Kidney glomerular epithelial cell (primary cell): ENCODE measurements around the gene ADH7.
A peak's percentile ranks its signal among the peaks of the same experiment; 100 is the strongest.
"Not testable (repeated sequence)": the region's sequence is repeated elsewhere in the genome, so short reads cannot be mapped to it uniquely, and the experiment has no call there.

Experiments used
- DNase-seq: peaks from one replicate; lab custom pipeline; 2025; lab: John Stamatoyannopoulos, UW

Gene ADH7

GRCh38 chr4:99415762-99416161 is 19.4 kb downstream of the ADH7 start:
- peak; percentile 17 for DNase-seq

DNA sequence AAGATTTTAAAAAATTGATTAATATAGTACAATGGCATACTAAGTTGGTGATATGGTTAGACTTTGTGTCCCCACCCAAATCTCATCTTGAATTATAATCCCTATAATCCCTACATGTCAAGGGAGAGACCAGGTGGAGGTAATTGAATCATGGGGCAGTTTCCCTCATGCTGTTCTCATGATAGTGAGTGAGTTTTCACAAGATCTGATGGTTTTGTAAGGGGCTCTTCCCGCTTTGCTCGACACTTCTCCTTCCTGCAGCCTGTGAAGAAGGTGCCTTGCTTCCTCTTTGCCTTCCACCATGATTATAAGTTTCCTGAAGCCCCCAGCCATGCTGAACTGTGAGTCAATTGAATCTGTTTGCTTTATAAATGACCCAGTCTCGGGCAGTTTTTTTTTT is 20.2 kb downstream of the ADH7 start:
- not testable (repeated sequence) for DNase-seq

- no peak for DNase-seq
Observed at GRCh38 chr4:99414401-99414800, 20.7 kb downstream of the ADH7 start.

GRCh38 chr4:99413140-99413539 is 22.0 kb downstream of the ADH7 start:
- no peak for DNase-seq

DNA sequence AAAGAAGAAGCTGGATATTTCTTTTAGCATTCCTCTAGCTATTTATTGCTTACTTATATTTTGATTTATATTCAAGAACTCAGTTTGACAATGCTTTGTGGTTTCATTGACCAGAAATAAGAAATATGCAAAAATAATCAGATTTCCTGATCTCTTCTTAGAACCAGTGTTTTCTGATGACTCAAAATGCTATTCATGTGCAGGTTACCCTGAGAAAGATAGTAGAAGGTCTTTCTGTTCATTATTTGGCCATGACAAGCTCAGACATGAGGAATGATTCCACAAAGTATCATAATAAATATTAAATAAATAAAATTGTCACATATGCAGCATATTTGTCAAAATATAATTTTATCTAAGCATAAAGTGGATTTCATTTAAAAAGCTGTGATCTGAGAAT is 24.1 kb downstream of the ADH7 start:
- DNase-seq = no peak

DNA sequence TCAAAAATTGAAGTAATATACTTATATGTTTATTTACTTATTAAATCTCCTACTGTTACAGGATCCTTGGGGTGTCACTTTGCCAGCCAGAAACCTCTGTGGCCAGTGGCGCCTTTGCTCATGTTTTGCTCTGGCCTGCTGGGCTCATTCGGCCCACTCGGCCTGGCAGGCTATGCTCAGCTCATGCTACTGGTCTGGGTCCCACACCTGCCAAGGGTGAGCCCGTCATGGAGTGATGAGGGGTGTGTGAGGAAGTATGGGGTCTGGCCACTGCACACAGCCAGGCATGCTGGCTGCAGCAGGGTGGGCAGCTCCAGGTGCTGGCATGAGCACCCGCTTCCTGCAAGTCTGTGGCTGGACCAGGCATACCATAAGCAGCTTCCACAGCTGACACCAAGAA is 25.1 kb downstream of the ADH7 start:
- DNase-seq = no peak

GRCh38 chr4:99408346-99408745 is 26.8 kb downstream of the ADH7 start:
- no peak for DNase-seq

DNA sequence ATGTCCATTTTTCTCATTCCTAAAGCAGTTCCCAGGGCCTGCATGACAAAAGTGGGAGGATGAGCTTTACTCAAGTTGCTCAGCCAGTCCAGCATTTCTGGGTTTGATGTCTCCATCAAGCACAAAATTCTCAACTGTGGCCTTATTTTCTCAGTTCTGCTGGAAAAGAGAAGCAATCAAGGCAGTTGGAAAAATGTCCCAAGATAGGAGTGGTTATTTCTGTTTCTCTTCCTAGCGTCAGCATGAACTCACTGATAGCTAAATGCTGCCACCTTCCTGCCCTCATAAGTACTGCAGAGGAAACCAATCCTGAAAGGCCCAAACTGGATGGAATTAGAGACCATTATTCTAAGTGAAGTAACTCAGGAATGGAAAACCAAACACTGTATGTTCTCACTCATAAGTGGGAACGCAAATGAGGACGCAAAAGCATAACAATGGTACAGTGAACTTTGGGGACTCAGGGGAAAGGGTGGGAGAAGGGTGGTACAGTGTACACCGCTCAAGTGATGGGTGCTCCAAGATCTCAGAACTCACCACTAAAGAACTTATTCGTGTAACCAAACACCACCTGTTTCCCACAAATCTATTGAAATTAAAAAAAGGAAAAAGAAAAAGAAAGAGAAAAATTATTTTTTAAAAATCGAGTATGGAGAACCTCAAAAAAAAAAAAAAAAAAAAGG is 29.6 kb downstream of the ADH7 start:
- DNase-seq = peak; percentile 74

DNA sequence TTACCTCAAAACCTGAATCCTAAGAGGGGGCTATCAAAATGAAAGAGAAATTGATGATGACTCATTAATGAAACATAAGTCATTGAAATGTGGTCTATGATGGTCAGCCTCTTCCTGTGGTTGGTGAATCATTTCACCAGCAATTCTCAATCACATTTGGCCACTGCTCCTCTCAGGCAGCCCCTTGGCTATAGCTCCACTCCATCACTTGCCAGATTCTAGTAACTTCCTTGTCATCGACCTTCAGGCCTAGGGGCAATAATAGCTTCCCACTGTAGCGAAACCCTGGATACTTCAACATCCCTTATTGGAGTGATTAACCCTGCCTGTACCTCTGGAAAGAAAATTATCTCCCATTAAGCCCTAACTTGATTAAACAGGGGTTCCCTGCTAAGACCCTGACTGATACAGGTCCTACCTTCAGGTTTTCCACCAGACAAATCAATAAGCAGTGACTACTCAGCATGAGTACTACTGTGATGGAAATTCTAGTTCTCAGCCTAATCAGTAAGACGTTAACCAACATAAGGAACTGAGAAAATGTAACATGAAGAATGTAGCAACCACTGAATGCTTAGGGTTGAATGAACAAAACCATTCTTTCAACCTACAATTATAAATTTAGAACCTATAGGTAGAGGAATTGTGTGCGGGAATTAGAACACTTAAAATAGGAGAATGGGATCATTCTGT is 30.4 kb downstream of the ADH7 start:
- DNase-seq = peak; percentile 92

DNA sequence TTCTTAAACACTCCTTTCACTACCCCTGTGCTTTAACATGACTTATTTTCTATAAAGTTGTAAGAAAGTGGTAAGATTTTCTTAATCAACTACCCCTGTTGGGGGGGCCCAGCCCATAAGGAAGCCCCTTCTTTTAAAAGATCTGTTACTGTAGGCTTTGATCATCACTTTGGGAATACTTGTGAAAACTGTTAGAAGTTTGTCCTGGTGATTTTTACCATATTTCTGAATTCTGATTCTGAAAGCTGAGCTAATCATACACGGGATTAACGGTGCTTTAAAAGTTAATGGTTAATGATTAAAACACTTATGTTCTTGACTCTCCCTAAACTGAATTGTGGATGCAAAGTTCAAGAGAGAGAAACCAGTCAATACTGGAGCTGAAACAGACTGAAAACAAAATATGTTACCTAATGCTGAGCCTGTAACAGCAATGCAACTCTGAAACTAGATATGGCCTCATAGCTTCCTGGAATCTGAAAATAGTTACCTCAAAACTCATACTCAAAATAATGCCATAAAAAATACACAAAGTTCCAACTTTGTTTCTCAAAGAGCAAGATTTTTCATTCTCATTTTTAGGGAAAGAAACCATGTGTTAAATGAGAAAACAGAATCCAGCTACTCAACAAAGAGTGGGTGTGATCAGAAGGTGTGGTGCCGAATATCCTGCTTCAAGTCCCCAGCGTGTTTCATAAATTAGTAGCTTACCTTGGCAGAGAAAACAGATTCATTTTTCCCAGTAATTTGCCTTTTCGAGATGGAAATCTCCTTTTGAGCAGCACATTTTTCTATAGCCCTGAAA is 31.6 kb downstream of the ADH7 start:
- peak; percentile 61 for DNase-seq

- no peak for DNase-seq
Observed at GRCh38 chr4:99402765-99403164, 32.4 kb downstream of the ADH7 start.

DNA sequence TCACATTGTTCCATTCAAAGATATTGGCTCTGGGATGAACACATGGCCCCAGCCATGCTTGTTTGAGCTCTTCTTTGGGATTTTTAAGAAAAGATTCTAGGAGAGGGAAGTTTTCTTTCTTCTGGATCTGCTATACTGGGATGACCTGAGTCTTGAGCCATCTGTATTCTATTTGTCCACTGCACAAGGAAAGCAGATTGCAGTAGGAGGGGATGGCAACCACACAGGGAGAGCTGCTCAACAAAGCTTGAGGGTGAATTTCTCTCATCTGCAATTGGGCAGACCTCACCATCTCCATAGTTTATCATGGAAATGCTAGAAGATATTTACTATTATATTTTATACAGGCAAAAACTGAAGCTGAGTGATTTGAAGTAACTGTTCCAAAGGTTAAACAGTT is 34.3 kb downstream of the ADH7 start:
- DNase-seq = no peak

GRCh38 chr4:99399017-99399416 is 36.1 kb downstream of the ADH7 start:
- no peak for DNase-seq

GRCh38 chr4:99395595-99396364 is 39.4 kb downstream of the ADH7 start:
- peak; percentile 39 for DNase-seq

DNA sequence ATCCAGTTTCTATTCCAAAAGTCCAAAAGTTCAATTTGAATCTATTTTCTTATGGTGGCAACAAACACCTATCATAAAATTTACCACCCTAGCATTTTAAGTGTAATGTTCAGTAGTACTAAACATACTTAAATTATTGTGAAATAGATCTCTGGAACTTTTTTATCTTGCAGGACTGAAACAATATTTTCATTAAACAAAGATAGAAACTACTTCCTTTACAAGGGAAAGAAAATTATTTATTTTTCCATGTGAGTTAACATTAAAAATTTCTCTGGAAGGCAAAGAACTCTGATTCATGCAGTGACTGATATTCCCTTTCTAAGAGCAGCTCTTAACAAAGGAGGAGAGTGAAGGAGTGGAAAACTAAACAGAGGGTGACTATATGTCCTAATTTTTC is 40.2 kb downstream of the ADH7 start:
- peak; percentile 49 for DNase-seq

- DNase-seq = no peak
Observed at GRCh38 chr4:99390055-99390454, 45.1 kb downstream of the ADH7 start.

DNA sequence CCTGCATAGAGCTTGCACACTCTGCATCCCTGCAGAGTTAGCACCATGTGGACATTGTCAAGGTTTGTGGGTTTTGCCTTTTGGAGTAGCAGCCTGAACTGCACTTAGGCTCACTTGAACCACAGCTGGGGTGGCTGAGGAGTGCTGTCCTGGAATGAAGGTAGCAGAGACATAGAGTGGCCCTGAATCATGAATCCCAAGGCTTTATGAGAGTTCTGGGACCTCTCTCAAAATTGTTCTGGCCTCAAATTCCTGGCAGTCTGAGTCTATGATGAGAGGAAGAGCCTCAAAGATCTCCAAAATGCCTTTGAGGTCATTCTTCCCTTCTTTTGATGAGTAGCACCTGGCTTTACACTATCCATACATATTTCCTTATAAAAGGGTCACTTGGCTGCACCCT is 45.5 kb downstream of the ADH7 start:
- no peak for DNase-seq

- DNase-seq = no peak
Observed at GRCh38 chr4:99383833-99384392, 51.2 kb downstream of the ADH7 start.

DNA sequence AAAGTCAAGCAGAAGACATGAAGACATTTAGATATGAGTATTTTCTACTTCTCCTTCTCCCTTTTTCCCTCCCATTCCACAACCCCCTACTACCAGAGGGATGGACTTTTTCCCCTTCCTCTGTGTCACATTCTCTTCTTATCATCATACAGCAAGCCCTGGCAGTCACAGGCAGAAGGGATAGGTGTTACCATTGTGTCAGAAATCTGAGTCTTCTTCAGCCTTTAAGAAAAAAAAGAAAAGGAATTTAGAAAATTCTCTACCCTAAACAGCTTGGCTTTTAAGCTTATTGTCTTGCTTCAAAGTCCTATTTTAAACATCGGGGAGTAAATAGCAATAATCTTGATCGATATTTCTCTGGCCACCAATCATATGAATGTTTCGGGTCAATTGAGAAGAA is 51.7 kb downstream of the ADH7 start:
- no peak for DNase-seq

GRCh38 chr4:99382745-99383360 is 52.3 kb downstream of the ADH7 start:
- DNase-seq = no peak

DNA sequence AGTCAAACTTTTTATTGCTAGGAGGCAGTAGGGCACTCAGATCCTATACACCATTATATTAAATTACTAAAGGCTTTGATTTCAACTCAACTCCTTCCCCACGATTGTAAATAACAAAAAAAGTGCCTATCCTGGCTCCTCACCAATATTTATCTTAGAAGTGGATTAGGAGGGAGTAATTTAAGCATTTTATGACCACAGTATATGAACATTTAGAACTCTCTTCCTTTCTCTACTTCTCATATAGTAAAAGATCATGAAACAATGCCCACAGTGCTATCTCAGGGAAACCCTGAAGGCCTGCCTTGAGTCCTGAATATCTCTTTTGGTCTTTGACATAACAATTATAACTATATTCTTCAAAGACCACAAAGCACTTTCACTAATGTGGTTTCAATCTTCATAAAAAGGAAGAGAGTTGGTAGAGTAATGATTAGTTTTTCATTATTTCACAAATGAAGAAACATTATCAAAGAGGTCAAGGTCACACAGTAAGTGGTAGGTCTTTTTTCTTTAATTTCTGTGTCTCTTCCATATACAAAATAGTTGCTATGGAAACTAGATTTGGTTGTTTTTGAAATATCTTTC is 53.5 kb downstream of the ADH7 start:
- no peak for DNase-seq
